DND-41 (cell line): ENCODE results near the gene ZNF212.

Experiments
- ATAC-seq: fragments of 200-7000 bp; cut with Tn5 transposase; 3 replicates; pipeline ENCODE4 v1.9.1; 2021; ENCODE audit warnings: low read depth; ENCODE audit not compliant: insufficient read depth
- DNase-seq: peaks from one replicate; pipeline ENCODE4 v3.0.0-alpha.2; 2020
- H2AFZ ChIP-seq: 2 replicates; pipeline ENCODE4 v1.6.0; 2012; ENCODE audit warnings: low read depth, low read length
- H3K27ac ChIP-seq: 2 replicates; pipeline ENCODE4 v1.5.1; 2012; ENCODE audit warnings: low read length, inconsistent platforms
- H3K27me3 ChIP-seq: fragments of 200-600 bp; sonication (generic); 2 replicates; pipeline ENCODE4 v1.6.0; 2012; ENCODE audit warnings: low read length, mild to moderate bottlenecking, inconsistent platforms; ENCODE audit not compliant: insufficient read depth, poor library complexity
- H3K36me3 ChIP-seq: 2 replicates; pipeline ENCODE4 v1.5.1; 2012; ENCODE audit warnings: low read length, inconsistent platforms; ENCODE audit not compliant: insufficient read depth
- H3K4me1 ChIP-seq: 2 replicates; pipeline ENCODE4 v1.5.1; 2012; ENCODE audit warnings: mild to moderate bottlenecking, low read length; ENCODE audit not compliant: insufficient read depth
- H3K4me2 ChIP-seq: 2 replicates; pipeline ENCODE4 v1.6.0; 2012; ENCODE audit warnings: mild to moderate bottlenecking, moderate library complexity, low read length, inconsistent platforms; ENCODE audit not compliant: insufficient read depth
- H3K4me3 ChIP-seq, 2 experiments: fragments of 200-600 bp in 1 of 2; shearing (Covaris generic) in 1 of 2; 2 replicates each; pipeline ENCODE4 v1.5.1; 2012 to 2016; ENCODE audit warnings: inconsistent platforms in 2 of 2, low read length in 2 of 2, mild to moderate bottlenecking in 2 of 2, low read depth in 1 of 2, moderate library complexity in 1 of 2
- H3K79me2 ChIP-seq: 2 replicates; pipeline ENCODE4 v1.6.0; 2012; ENCODE audit warnings: low read length, inconsistent platforms; ENCODE audit not compliant: insufficient read depth
- H3K9ac ChIP-seq: 2 replicates; pipeline ENCODE4 v1.6.0; 2012; ENCODE audit warnings: low read depth, mild to moderate bottlenecking, inconsistent platforms, low read length, moderate library complexity
- H3K9me3 ChIP-seq: 2 replicates; pipeline ENCODE4 v1.5.1; 2012; ENCODE audit warnings: low read length, moderate library complexity, mild to moderate bottlenecking, inconsistent platforms; ENCODE audit not compliant: insufficient read depth, severe bottlenecking
- H4K20me1 ChIP-seq: 2 replicates; pipeline ENCODE4 v1.6.0; 2012; ENCODE audit warnings: low read length; ENCODE audit not compliant: insufficient read depth
- CTCF ChIP-seq: IDR thresholded peaks from 2 replicates; pipeline ENCODE4 v1.5.1; 2012; ENCODE audit warnings: borderline replicate concordance, low read length, moderate library complexity, mild to moderate bottlenecking; ENCODE audit not compliant: poor library complexity, severe bottlenecking; ENCODE audit errors: extremely low read depth
- EZH2 ChIP-seq: IDR thresholded peaks from 3 replicates; pipeline ENCODE4 v1.6.1; 2012; ENCODE audit warnings: borderline replicate concordance, low read depth, mild to moderate bottlenecking, moderate library complexity, low read length, inconsistent platforms; ENCODE audit not compliant: severe bottlenecking

ZNF212 gene

GRCh38 chr7:149297034-149297755 is 57.7 kb downstream of the ZNF212 start:
- TF ChIP-seq EZH2 (no peak), CTCF (no peak)
- H3K4me2 ChIP-seq: no peak overlapping the region
- no peaks in the 10 kb centered on the region for H3K4me1 ChIP-seq
- no peak for DNase-seq
- H3K27ac ChIP-seq: no peak overlapping the region
- no peaks in the 10 kb centered on the region for H3K79me2 ChIP-seq
- H4K20me1 ChIP-seq: no peaks in the 10 kb centered on the region
- H3K9me3 ChIP-seq: no peaks in the 10 kb centered on the region
- no peaks in the 10 kb centered on the region for H3K36me3 ChIP-seq
- ATAC-seq: no peak
- H2AFZ ChIP-seq: no peak overlapping the region
- H3K9ac ChIP-seq: no peak overlapping the region
- H3K27me3 ChIP-seq: no peaks in the 10 kb centered on the region
- H3K4me3 ChIP-seq: no peak overlapping the region

GRCh38 chr7:149300620-149301285 is 61.3 kb downstream of the ZNF212 start:
- TF ChIP-seq EZH2: no peak
- no peak for TF ChIP-seq CTCF
- no peak for ATAC-seq

DNA sequence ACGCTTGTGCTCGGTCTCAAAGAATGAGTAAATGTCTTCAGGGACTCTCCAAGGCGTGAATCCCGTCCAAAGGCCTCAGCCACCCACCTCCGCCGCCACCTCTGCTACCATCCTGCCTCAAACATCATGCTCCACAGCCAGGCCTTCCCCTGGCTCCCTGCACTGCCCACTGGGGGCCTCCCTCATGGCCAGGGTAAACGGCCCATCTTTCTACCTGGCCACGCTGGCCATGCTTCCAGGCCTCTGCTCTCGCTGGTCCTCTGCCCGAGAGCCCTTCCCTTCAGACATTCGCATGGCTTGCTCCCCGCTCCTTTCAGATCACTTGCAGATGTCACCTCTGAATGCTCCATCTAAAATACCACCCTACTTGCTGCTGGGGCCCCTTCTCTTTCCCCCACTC is 62.8 kb downstream of the ZNF212 start:
- Histone ChIP-seq H3K27ac (no peak overlapping the region), H3K4me2 (no peak overlapping the region), H2AFZ (no peak overlapping the region), H4K20me1 (no peaks in the 10 kb centered on the region), H3K4me3 (no peak overlapping the region), H3K36me3 (no peaks in the 10 kb centered on the region), H3K9ac (no peak overlapping the region), H3K79me2 (no peaks in the 10 kb centered on the region), H3K4me1 (no peaks in the 10 kb centered on the region), H3K9me3 (no peaks in the 10 kb centered on the region), H3K27me3 (no peaks in the 10 kb centered on the region)
- no peak for ATAC-seq
- DNase-seq: no peak
- TF ChIP-seq CTCF: no peak
- TF ChIP-seq EZH2: no peak

More at GRCh38 chr7:149300620-149301285, 61.3 kb downstream of the ZNF212 start:
- H2AFZ ChIP-seq: peak overlapping the region; percentile 25; the same call in 1 of the 2 replicates
- no peaks in the 10 kb centered on the region for H3K4me1 ChIP-seq
- no peak overlapping the region for H3K4me3 ChIP-seq
- H3K27me3 ChIP-seq: no peaks in the 10 kb centered on the region
- H3K79me2 ChIP-seq: no peaks in the 10 kb centered on the region
- no peak for DNase-seq
- no peak overlapping the region for H3K4me2 ChIP-seq
- no peaks in the 10 kb centered on the region for H4K20me1 ChIP-seq
- H3K36me3 ChIP-seq: no peaks in the 10 kb centered on the region
- no peak overlapping the region for H3K9ac ChIP-seq
- no peaks in the 10 kb centered on the region for H3K9me3 ChIP-seq
- H3K27ac ChIP-seq: no peak overlapping the region
